Iris pigment epithelial cell (primary cell): Measurements from ENCODE around the gene INTS7.
"Not testable (repeated sequence)": the region's sequence is repeated elsewhere in the genome, so short reads cannot be mapped to it uniquely, and the experiment has no call there.

Source experiments
- DNase-seq: peaks from one replicate; pipeline ENCODE4 v3.0.0-alpha.2; 2011; ENCODE audit warnings: low read depth

INTS7 gene

GRCh38 chr1:211975152-211975941, 60.0 kb downstream of the INTS7 start:
- DNase-seq = peak; percentile 41

GRCh38 chr1:211973541-211973940, 61.8 kb downstream of the INTS7 start:
- DNase-seq = no peak

GRCh38 chr1:211968200-211968834, 67.0 kb downstream of the INTS7 start:
- DNase-seq = no peak

- peak; percentile 12 for DNase-seq
These were observed 67.7 kb downstream of the INTS7 start for GRCh38 chr1:211967704-211968103.

GRCh38 chr1:211965108-211965805, 70.1 kb downstream of the INTS7 start:
- DNase-seq = no peak

- DNase-seq = no peak
These were observed 75.7 kb downstream of the INTS7 start for GRCh38 chr1:211959680-211960079.

GRCh38 chr1:211959221-211959620, 76.1 kb downstream of the INTS7 start:
- DNase-seq = no peak

- DNase-seq = not testable (repeated sequence)
These were observed 81.3 kb downstream of the INTS7 start for GRCh38 chr1:211954028-211954427.

- not testable (repeated sequence) for DNase-seq
These were observed 81.8 kb downstream of the INTS7 start for GRCh38 chr1:211953543-211953942.

GRCh38 chr1:211952299-211952698, 83.1 kb downstream of the INTS7 start:
- DNase-seq = no peak

GRCh38 chr1:211951856-211952255, 83.5 kb downstream of the INTS7 start:
- peak; percentile 81 for DNase-seq

GRCh38 chr1:211948377-211948776, 87.0 kb downstream of the INTS7 start:
- no peak for DNase-seq

GRCh38 chr1:211947396-211948295, 87.7 kb downstream of the INTS7 start:
- peak; percentile 23 for DNase-seq

- DNase-seq = peak; percentile 34
These were observed 90.4 kb downstream of the INTS7 start for GRCh38 chr1:211944733-211945500.

- DNase-seq = no peak
These were observed 92.8 kb downstream of the INTS7 start for GRCh38 chr1:211942583-211942982.

GRCh38 chr1:211939876-211940468, 95.4 kb downstream of the INTS7 start:
- no peak for DNase-seq

- DNase-seq = no peak
These were observed 96.8 kb downstream of the INTS7 start for GRCh38 chr1:211938561-211938997.

GRCh38 chr1:211937422-211937821, 97.9 kb downstream of the INTS7 start:
- not testable (repeated sequence) for DNase-seq

- no peak for DNase-seq
These were observed 99.8 kb downstream of the INTS7 start for GRCh38 chr1:211935448-211935970.

GRCh38 chr1:211933946-211934714, 101.2 kb downstream of the INTS7 start:
- no peak for DNase-seq
